ENCODE results near the gene LMF1. TPM values are rescaled to one million over a fixed set of nuclear protein-coding genes. Genes with fewer than 3 reads are reported as not detected.
A peak's percentile ranks its signal among the peaks of the same experiment; 100 is the strongest.

The LMF1 gene
- total and polyA plus RNA-seq, 8 donors = 7.6 to 121 (median 15.8) TPM

- H3K36me3 ChIP-seq = peaks cover 7 to 75% (median 73%) of the 10 kb centered on the region in 4 donors
- H3K9me3 ChIP-seq = no peaks in the 10 kb centered on the region
- no peak overlapping the region for H3K4me3 ChIP-seq
- H3K4me1 ChIP-seq = no peaks in the 10 kb centered on the region
- no peak overlapping the region for H3K27ac ChIP-seq
- no peak for TF ChIP-seq POLR2A (IDR thresholded peaks at IDR 0.05)
- WGBS, 5 donors = 95 to 100% (median 98%) methylated on average over 4 to 15 of the region's 15 CpGs
- intact Hi-C loops (cut with DNase I; ENCODE audit: low total_unique reads) = no loop called here
- no peaks in the 10 kb centered on the region for H3K27me3 ChIP-seq
- no peak for DNase-seq
Measured at GRCh38 chr16:933581-933980, 37.2 kb downstream of the LMF1 start.

DNA sequence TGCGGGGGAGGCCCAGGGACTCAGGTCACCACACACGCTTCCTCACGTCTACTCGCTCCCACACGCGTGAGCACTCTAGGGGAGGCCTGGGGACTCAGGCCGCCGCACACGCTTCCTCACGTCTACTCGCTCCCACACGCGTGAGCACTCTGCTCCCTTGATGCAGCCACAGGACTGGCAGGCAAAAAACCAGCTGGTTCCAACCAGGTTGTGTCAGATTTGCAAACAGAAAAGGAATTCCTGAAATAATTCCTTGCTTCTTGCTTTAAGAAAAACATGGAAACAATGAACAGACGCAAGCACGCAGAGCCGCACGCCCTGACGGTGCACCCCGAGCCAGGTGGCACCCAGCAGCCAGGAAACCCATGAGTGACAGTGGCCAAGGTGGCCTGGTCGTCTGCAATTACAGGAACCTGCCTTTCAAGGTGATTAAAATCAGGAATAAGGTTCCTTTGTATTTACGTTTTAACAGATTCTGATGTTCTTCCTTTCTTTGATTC, 37.9 kb downstream of the LMF1 start:
- H3K27ac ChIP-seq = no peak overlapping the region
- DNase-seq = no peak
- H3K4me1 ChIP-seq = no peaks in the 10 kb centered on the region
- no peak for TF ChIP-seq CTCF (IDR thresholded peaks at IDR 0.05)
- TF ChIP-seq EP300 (IDR thresholded peaks at IDR 0.05) = no peak
- TF ChIP-seq POLR2A (IDR thresholded peaks at IDR 0.05) = no peak
- TF ChIP-seq POLR2AphosphoS5 (IDR thresholded peaks at IDR 0.05) = no peak
- no peak overlapping the region for H3K4me3 ChIP-seq
- H3K9me3 ChIP-seq = no peaks in the 10 kb centered on the region
- WGBS, 5 donors = 89 to 95% (median 93%) methylated on average over 21 of the region's 21 CpGs
- no peaks in the 10 kb centered on the region for H3K27me3 ChIP-seq
- peaks cover 7 to 71% (median 70%) of the 10 kb centered on the region in 4 donors for H3K36me3 ChIP-seq
- intact Hi-C loops (cut with DNase I; ENCODE audit: low total_unique reads) = no loop called here

GRCh38 chr16:931626-932500, 38.9 kb downstream of the LMF1 start:
- H3K9me3 ChIP-seq = peaks cover 0 to 2% (median under 1%) of the 10 kb centered on the region in 4 donors
- no peaks in the 10 kb centered on the region for H3K27me3 ChIP-seq
- DNase-seq = peak in 1 of 2 donors; percentile 48
- H3K27ac ChIP-seq = no peak overlapping the region
- H3K4me3 ChIP-seq = no peak overlapping the region
- no peaks in the 10 kb centered on the region for H3K4me1 ChIP-seq
- peaks cover 7 to 73% (median 66%) of the 10 kb centered on the region in 4 donors for H3K36me3 ChIP-seq
- intact Hi-C loops (cut with DNase I; ENCODE audit: low total_unique reads) = no loop called here
- 90 to 95% (median 94%) methylated on average over 35 to 44 of the region's 44 CpGs for WGBS, 5 donors
- no peak for TF ChIP-seq POLR2AphosphoS5 (IDR thresholded peaks at IDR 0.05)
- TF ChIP-seq EP300 (IDR thresholded peaks at IDR 0.05) = no peak
- TF ChIP-seq POLR2A (IDR thresholded peaks at IDR 0.05) = no peak
- TF ChIP-seq CTCF (IDR thresholded peaks at IDR 0.05) = no peak

GRCh38 chr16:931171-931570, 39.6 kb downstream of the LMF1 start:
- no peak for DNase-seq
- 92 to 96% (median 96%) methylated on average over 11 to 21 of the region's 21 CpGs for WGBS, 5 donors
- Histone ChIP-seq H3K4me1 (no peaks in the 10 kb centered on the region), H3K9me3 (peaks cover 0 to 7% (median 2%) of the 10 kb centered on the region in 4 donors), H3K36me3 (peaks cover 7 to 75% (median 67%) of the 10 kb centered on the region in 4 donors), H3K27ac (no peak overlapping the region), H3K4me3 (no peak overlapping the region), H3K27me3 (no peaks in the 10 kb centered on the region)
- TF ChIP-seq CTCF (IDR thresholded peaks at IDR 0.05) (no peak), EP300 (IDR thresholded peaks at IDR 0.05) (no peak), POLR2AphosphoS5 (IDR thresholded peaks at IDR 0.05) (no peak), POLR2A (IDR thresholded peaks at IDR 0.05) (no peak)
- intact Hi-C loops (cut with DNase I; ENCODE audit: low total_unique reads) = no loop called here
